ENCODE results near the gene SMCO4.

Gene SMCO4

GRCh38 chr11:93524858-93525257, 18.3 kb downstream of the SMCO4 start:
- H3K4me2 ChIP-seq (ENCODE audit: low read depth, low read length, poor library complexity, severe bottlenecking), result no peak overlapping the region
- H3K27me3 ChIP-seq (ENCODE audit: low read length), result no peaks in the 10 kb centered on the region
- no peaks in the 10 kb centered on the region for H3K9me3 ChIP-seq (ENCODE audit: insufficient read depth, low read length)
- no peaks in the 10 kb centered on the region for H3K36me3 ChIP-seq (ENCODE audit: low read length)
- no peaks in the 10 kb centered on the region for H3F3A ChIP-seq (ENCODE audit: insufficient read depth)
- no peak overlapping the region for H2AFZ ChIP-seq (ENCODE audit: low read depth, low read length, severe bottlenecking)
- H3K9me2 ChIP-seq (replicated peaks; ENCODE audit: insufficient read depth, low read length), result no peaks in the 10 kb centered on the region
- no peak overlapping the region for H3K9ac ChIP-seq (ENCODE audit: low read length)
- no peaks in the 10 kb centered on the region for H4K20me1 ChIP-seq (ENCODE audit: low read depth, low read length)
- no peak for TF ChIP-seq EZH2phosphoT487 (conservative IDR thresholded peaks at IDR 0.05; ENCODE audit: low read length)
- no peak for TF ChIP-seq CTCF (IDR thresholded peaks at IDR 0.05; ENCODE audit: insufficient read depth, low read length, poor library complexity, severe bottlenecking)
- H3K79me2 ChIP-seq (ENCODE audit: insufficient read depth, low read length), result no peaks in the 10 kb centered on the region
- H3K4me3 ChIP-seq (ENCODE audit: insufficient read depth, low read length, poor library complexity, severe bottlenecking), result no peak overlapping the region
- no peak overlapping the region for H3K27ac ChIP-seq (ENCODE audit: low read depth, low read length)

- Histone ChIP-seq H3K79me2 (ENCODE audit: insufficient read depth, low read length) (no peaks in the 10 kb centered on the region), H3K4me2 (ENCODE audit: low read depth, low read length, poor library complexity, severe bottlenecking) (no peak overlapping the region), H3K27me3 (ENCODE audit: low read length) (no peaks in the 10 kb centered on the region), H4K20me1 (ENCODE audit: low read depth, low read length) (no peaks in the 10 kb centered on the region), H3K4me3 (ENCODE audit: insufficient read depth, low read length, poor library complexity, severe bottlenecking) (no peak overlapping the region), H3K27ac (ENCODE audit: low read depth, low read length) (no peak overlapping the region), H3F3A (ENCODE audit: insufficient read depth) (no peaks in the 10 kb centered on the region), H3K9me2 (replicated peaks; ENCODE audit: insufficient read depth, low read length) (no peaks in the 10 kb centered on the region), H2AFZ (ENCODE audit: low read depth, low read length, severe bottlenecking) (no peak overlapping the region), H3K9ac (ENCODE audit: low read length) (no peak overlapping the region), H3K36me3 (ENCODE audit: low read length) (no peaks in the 10 kb centered on the region), H3K9me3 (ENCODE audit: insufficient read depth, low read length) (no peaks in the 10 kb centered on the region)
- TF ChIP-seq CTCF (IDR thresholded peaks at IDR 0.05; ENCODE audit: insufficient read depth, low read length, poor library complexity, severe bottlenecking), result no peak
- no peak for TF ChIP-seq EZH2phosphoT487 (conservative IDR thresholded peaks at IDR 0.05; ENCODE audit: low read length)
Measured at GRCh38 chr11:93524173-93524536, 19.0 kb downstream of the SMCO4 start.

- no peak overlapping the region for H3K4me2 ChIP-seq (ENCODE audit: low read depth, low read length, poor library complexity, severe bottlenecking)
- H3K9me2 ChIP-seq (replicated peaks; ENCODE audit: insufficient read depth, low read length), result no peaks in the 10 kb centered on the region
- H3K27me3 ChIP-seq (ENCODE audit: low read length), result no peaks in the 10 kb centered on the region
- no peak overlapping the region for H3K4me3 ChIP-seq (ENCODE audit: insufficient read depth, low read length, poor library complexity, severe bottlenecking)
- no peaks in the 10 kb centered on the region for H3K9me3 ChIP-seq (ENCODE audit: insufficient read depth, low read length)
- TF ChIP-seq CTCF (IDR thresholded peaks at IDR 0.05; ENCODE audit: insufficient read depth, low read length, poor library complexity, severe bottlenecking), result no peak
- no peak for TF ChIP-seq EZH2phosphoT487 (conservative IDR thresholded peaks at IDR 0.05; ENCODE audit: low read length)
- no peaks in the 10 kb centered on the region for H3F3A ChIP-seq (ENCODE audit: insufficient read depth)
- no peak overlapping the region for H2AFZ ChIP-seq (ENCODE audit: low read depth, low read length, severe bottlenecking)
- H3K27ac ChIP-seq (ENCODE audit: low read depth, low read length), result no peak overlapping the region
- H3K9ac ChIP-seq (ENCODE audit: low read length), result no peak overlapping the region
- no peaks in the 10 kb centered on the region for H4K20me1 ChIP-seq (ENCODE audit: low read depth, low read length)
- H3K36me3 ChIP-seq (ENCODE audit: low read length), result no peaks in the 10 kb centered on the region
- H3K79me2 ChIP-seq (ENCODE audit: insufficient read depth, low read length), result no peaks in the 10 kb centered on the region
Measured at GRCh38 chr11:93520726-93521509, 22.3 kb downstream of the SMCO4 start.

Measured in SU-DHL-6 (cell line).